AG09309 (cell line): ENCODE results near the gene GCNT3.

ENCODE experiments used
- DNase-seq: peaks from one replicate; pipeline ENCODE4 v3.0.0-alpha.2; 2010; ENCODE audit warnings: low read depth
- H3K4me3 ChIP-seq: 2 replicates; pipeline ENCODE4 v1.5.1; 2011; ENCODE audit warnings: mild to moderate bottlenecking, low read depth, low read length, moderate library complexity; ENCODE audit not compliant: control insufficient read depth
- CTCF ChIP-seq: IDR thresholded peaks from 2 replicates; pipeline ENCODE4 v1.5.1; 2011; ENCODE audit warnings: mild to moderate bottlenecking, low read depth, low read length, inconsistent platforms; ENCODE audit not compliant: insufficient read depth, control insufficient read depth; ENCODE audit errors: missing control alignments

The GCNT3 gene

GRCh38 chr15:59611276-59612260 lies at the start of gene GCNT3:
TSS of gene GCNT3 (plus strand) at chr15:59611783. CDS start at chr15:59618239, 6,456 bp downstream.
- DNase-seq: no peak
- TF ChIP-seq CTCF: no peak
- no peak within 1 kb of the TSS for H3K4me3 ChIP-seq

GRCh38 chr15:59562448-59563186 lies 49.0 kb upstream of the GCNT3 start:
- no peak for DNase-seq
- H3K4me3 ChIP-seq: no peak overlapping the region
- no peak for TF ChIP-seq CTCF

- no peak overlapping the region for H3K4me3 ChIP-seq
- no peak for DNase-seq
- no peak for TF ChIP-seq CTCF
Observed at GRCh38 chr15:59565299-59565698, 46.3 kb upstream of the GCNT3 start.

- no peak for TF ChIP-seq CTCF
- no peak for DNase-seq
Observed at GRCh38 chr15:59567324-59567723, 44.3 kb upstream of the GCNT3 start.

GRCh38 chr15:59569477-59569876 lies 42.1 kb upstream of the GCNT3 start:
- no peak overlapping the region for H3K4me3 ChIP-seq
- TF ChIP-seq CTCF: no peak
- no peak for DNase-seq

More at GRCh38 chr15:59567324-59567723, 44.3 kb upstream of the GCNT3 start:
- H3K4me3 ChIP-seq: no peak overlapping the region

GRCh38 chr15:59570315-59570714 lies 41.3 kb upstream of the GCNT3 start:
- TF ChIP-seq CTCF: no peak
- DNase-seq: no peak
- H3K4me3 ChIP-seq: no peak overlapping the region
